Measurements from ENCODE around the gene SPARC. TPM values are rescaled to one million over a fixed set of nuclear protein-coding genes. Genes with fewer than 3 reads are reported as not detected.

SPARC gene
- polyA plus RNA-seq, 1 donor (not counting 4 experiments of a cell fraction or from before 2014, with no cell fraction given): 397 TPM

GRCh38 chr5:151664694-151665585 is 21.8 kb downstream of the SPARC start:
- dilution Hi-C loops (cut with MboI; ENCODE audit: extremely low pct_ligation_motif_present, low sequenced_read_pairs): no loop called here
- DNase-seq (ENCODE audit: low read depth, low spot score) (no peak), FAIRE-seq (no peak)
- peaks cover 36% of the 10 kb centered on the region for H3K4me1 ChIP-seq (ENCODE audit: control insufficient read depth, extremely low read depth, insufficient read depth, low read length)
- H3K9me1 ChIP-seq (ENCODE audit: control insufficient read depth, extremely low read depth, insufficient read depth, low read length): peaks cover 3% of the 10 kb centered on the region
- H3K79me2 ChIP-seq (ENCODE audit: control insufficient read depth, insufficient read depth, low read length): no peaks in the 10 kb centered on the region
- H3K4me2 ChIP-seq (ENCODE audit: control insufficient read depth, extremely low read depth, insufficient read depth, low read depth, low read length): no peak overlapping the region
- no peak for TF ChIP-seq EZH2 (IDR thresholded peaks at IDR 0.05; ENCODE audit: low read length)
- TF ChIP-seq CTCF (optimal IDR thresholded peaks at IDR 0.05 in 1 of 3, IDR thresholded peaks at IDR 0.05 in 1 of 3, conservative IDR thresholded peaks at IDR 0.05 in 1 of 3; ENCODE audit: extremely low read depth in 1 of 3, insufficient read depth in 2 of 3, low read length in 3 of 3): no peak
- no peak overlapping the region for H3K9ac ChIP-seq (ENCODE audit: control insufficient read depth, extremely low read depth, insufficient read depth, low read length)
- no peak overlapping the region for H3K27ac ChIP-seq (ENCODE audit: control insufficient read depth, insufficient read depth, low read length)
- H4K20me1 ChIP-seq (ENCODE audit: control insufficient read depth, extremely low read depth, insufficient read depth, low read length): no peaks in the 10 kb centered on the region
- H3K4me3 ChIP-seq (ENCODE audit: control insufficient read depth in 2 of 3, extremely low read depth in 1 of 3, insufficient read depth in 2 of 3, low read depth in 1 of 3, low read length in 3 of 3): no peak overlapping the region
- no peaks in the 10 kb centered on the region for H3K27me3 ChIP-seq (ENCODE audit: control insufficient read depth, extremely low read depth, insufficient read depth, low read length)
- no peaks in the 10 kb centered on the region for H3K9me3 ChIP-seq (ENCODE audit: control insufficient read depth, low read depth, low read length)
- peaks cover 30 to 59% of the 10 kb centered on the region in 2 experiments for H3K36me3 ChIP-seq (ENCODE audit: control insufficient read depth in 2 of 2, extremely low read depth in 1 of 2, insufficient read depth in 2 of 2, low read length in 2 of 2)
- H2AFZ ChIP-seq (ENCODE audit: control insufficient read depth, low read length): no peak overlapping the region

- H3K4me1 ChIP-seq (ENCODE audit: control insufficient read depth, extremely low read depth, insufficient read depth, low read length): peaks cover 36% of the 10 kb centered on the region
- peaks cover 3% of the 10 kb centered on the region for H3K9me1 ChIP-seq (ENCODE audit: control insufficient read depth, extremely low read depth, insufficient read depth, low read length)
- H3K4me2 ChIP-seq (ENCODE audit: control insufficient read depth, extremely low read depth, insufficient read depth, low read depth, low read length): peak overlapping the region; percentile 14
- FAIRE-seq: no peak
- no peak overlapping the region for H3K27ac ChIP-seq (ENCODE audit: control insufficient read depth, insufficient read depth, low read length)
- DNase-seq (ENCODE audit: low read depth, low spot score): no peak
- H3K27me3 ChIP-seq (ENCODE audit: control insufficient read depth, extremely low read depth, insufficient read depth, low read length): no peaks in the 10 kb centered on the region
- no peaks in the 10 kb centered on the region for H4K20me1 ChIP-seq (ENCODE audit: control insufficient read depth, extremely low read depth, insufficient read depth, low read length)
- no peak overlapping the region for H3K9ac ChIP-seq (ENCODE audit: control insufficient read depth, extremely low read depth, insufficient read depth, low read length)
- H3K4me3 ChIP-seq (ENCODE audit: control insufficient read depth in 2 of 3, extremely low read depth in 1 of 3, insufficient read depth in 2 of 3, low read depth in 1 of 3, low read length in 3 of 3): no peak overlapping the region
- H3K9me3 ChIP-seq (ENCODE audit: control insufficient read depth, low read depth, low read length): no peaks in the 10 kb centered on the region
- TF ChIP-seq EZH2 (IDR thresholded peaks at IDR 0.05; ENCODE audit: low read length): no peak
- TF ChIP-seq CTCF (optimal IDR thresholded peaks at IDR 0.05 in 1 of 3, IDR thresholded peaks at IDR 0.05 in 1 of 3, conservative IDR thresholded peaks at IDR 0.05 in 1 of 3; ENCODE audit: extremely low read depth in 1 of 3, insufficient read depth in 2 of 3, low read length in 3 of 3): no peak
- no peaks in the 10 kb centered on the region for H3K79me2 ChIP-seq (ENCODE audit: control insufficient read depth, insufficient read depth, low read length)
- peaks cover 27 to 49% of the 10 kb centered on the region in 2 experiments for H3K36me3 ChIP-seq (ENCODE audit: control insufficient read depth in 2 of 2, extremely low read depth in 1 of 2, insufficient read depth in 2 of 2, low read length in 2 of 2)
- no peak overlapping the region for H2AFZ ChIP-seq (ENCODE audit: control insufficient read depth, low read length)
- dilution Hi-C loops (cut with MboI; ENCODE audit: extremely low pct_ligation_motif_present, low sequenced_read_pairs): no loop called here
These were observed 23.0 kb downstream of the SPARC start for GRCh38 chr5:151663617-151664293.

Measured in keratinocyte (primary cell).